Subcutaneous abdominal adipose tissue (tissue), 5 donors: ENCODE results near the gene RBMXL2.

Experiments
- H3K27ac ChIP-seq: one replicate; pipeline ENCODE4 v1.7.0; 2013; ENCODE audit warnings: low read depth, mild to moderate bottlenecking, inconsistent platforms, low read length, moderate library complexity
- H3K27me3 ChIP-seq, 5 donors: one replicate each; pipeline ENCODE4 v1.7.0; 2013; ENCODE audit warnings: low read length in 5 of 5, inconsistent platforms in 1 of 5; ENCODE audit not compliant: control insufficient read depth in 5 of 5, insufficient read depth in 4 of 5
- H3K36me3 ChIP-seq, 5 donors: one replicate each; pipeline ENCODE4 v1.7.0; 2013; ENCODE audit warnings: low read length in 5 of 5; ENCODE audit not compliant: control insufficient read depth in 5 of 5, insufficient read depth in 5 of 5
- H3K4me1 ChIP-seq, 5 donors: one replicate each; pipeline ENCODE4 v1.7.0; 2013; ENCODE audit warnings: low read length in 5 of 5, mild to moderate bottlenecking in 3 of 5, moderate library complexity in 1 of 5; ENCODE audit not compliant: control insufficient read depth in 5 of 5, insufficient read depth in 5 of 5
- H3K4me3 ChIP-seq, 5 donors: one replicate each; pipeline ENCODE4 v1.7.0; 2013; ENCODE audit warnings: low read length in 5 of 5, low read depth in 1 of 5
- H3K9ac ChIP-seq, 5 donors: one replicate each; pipeline ENCODE4 v1.7.0; 2013; ENCODE audit warnings: low read length in 5 of 5, mild to moderate bottlenecking in 4 of 5, moderate library complexity in 3 of 5
- H3K9me3 ChIP-seq, 5 donors: one replicate each; pipeline ENCODE4 v1.7.0; 2013; ENCODE audit warnings: low read length in 5 of 5; ENCODE audit not compliant: control insufficient read depth in 5 of 5
- donor health status: healthy.
- donor health status: healthy.
- donor health status: healthy.
- donor health status: healthy.
- donor health status: healthy.

The RBMXL2 gene

GRCh38 chr11:7088921-7089320 is at the start of gene RBMXL2:
Gene RBMXL2, plus strand, starts transcription at chr11:7088998. Its CDS starts 123 bp downstream, at chr11:7089121.
- no peak within 1 kb of the TSS for H3K4me3 ChIP-seq
- no peaks in the 10 kb centered on the region for H3K4me1 ChIP-seq
- H3K36me3 ChIP-seq = no peaks in the 10 kb centered on the region
- H3K9me3 ChIP-seq = no peaks in the 10 kb centered on the region
- H3K27ac ChIP-seq = no peak within 1 kb of the TSS
- peaks cover 0 to 6% (median 0%) of the 10 kb centered on the region in 5 donors for H3K27me3 ChIP-seq
- no peak within 1 kb of the TSS for H3K9ac ChIP-seq

- no peaks in the 10 kb centered on the region for H3K36me3 ChIP-seq
- no peak overlapping the region for H3K9ac ChIP-seq
- H3K4me1 ChIP-seq = no peaks in the 10 kb centered on the region
- no peak overlapping the region for H3K4me3 ChIP-seq
- no peaks in the 10 kb centered on the region for H3K9me3 ChIP-seq
- H3K27ac ChIP-seq = no peak overlapping the region
- no peaks in the 10 kb centered on the region for H3K27me3 ChIP-seq
Observed at GRCh38 chr11:7046474-7047175, 42.2 kb upstream of the RBMXL2 start.

- no peak overlapping the region for H3K9ac ChIP-seq
- no peaks in the 10 kb centered on the region for H3K4me1 ChIP-seq
- no peaks in the 10 kb centered on the region for H3K9me3 ChIP-seq
- no peaks in the 10 kb centered on the region for H3K36me3 ChIP-seq
- H3K27ac ChIP-seq = no peak overlapping the region
- no peaks in the 10 kb centered on the region for H3K27me3 ChIP-seq
- H3K4me3 ChIP-seq = no peak overlapping the region
Observed at GRCh38 chr11:7050191-7050590, 38.6 kb upstream of the RBMXL2 start.

GRCh38 chr11:7056828-7057513 is 31.8 kb upstream of the RBMXL2 start:
- Histone ChIP-seq H3K27ac (no peak overlapping the region), H3K9ac (no peak overlapping the region), H3K4me3 (no peak overlapping the region)

GRCh38 chr11:7057641-7058040 is 31.2 kb upstream of the RBMXL2 start:
- H3K9ac ChIP-seq = no peak overlapping the region
- no peak overlapping the region for H3K27ac ChIP-seq
- H3K9me3 ChIP-seq = no peaks in the 10 kb centered on the region
- no peaks in the 10 kb centered on the region for H3K36me3 ChIP-seq
- H3K27me3 ChIP-seq = no peaks in the 10 kb centered on the region
- H3K4me3 ChIP-seq = no peak overlapping the region
- no peaks in the 10 kb centered on the region for H3K4me1 ChIP-seq

More at GRCh38 chr11:7056828-7057513, 31.8 kb upstream of the RBMXL2 start:
- H3K9me3 ChIP-seq = no peaks in the 10 kb centered on the region
- no peaks in the 10 kb centered on the region for H3K4me1 ChIP-seq
- H3K36me3 ChIP-seq = no peaks in the 10 kb centered on the region
- no peaks in the 10 kb centered on the region for H3K27me3 ChIP-seq

GRCh38 chr11:7060868-7061267 is 27.9 kb upstream of the RBMXL2 start:
- Histone ChIP-seq H3K4me1 (no peaks in the 10 kb centered on the region), H3K4me3 (no peak overlapping the region), H3K9me3 (no peaks in the 10 kb centered on the region), H3K27me3 (no peaks in the 10 kb centered on the region), H3K9ac (no peak overlapping the region), H3K36me3 (no peaks in the 10 kb centered on the region), H3K27ac (no peak overlapping the region)

GRCh38 chr11:7062534-7062933 is 26.3 kb upstream of the RBMXL2 start:
- no peaks in the 10 kb centered on the region for H3K36me3 ChIP-seq

GRCh38 chr11:7072401-7073028 is 16.3 kb upstream of the RBMXL2 start:
- peaks cover 0 to 4% (median 0%) of the 10 kb centered on the region in 5 donors for H3K27me3 ChIP-seq
- H3K4me1 ChIP-seq = no peaks in the 10 kb centered on the region
- no peak overlapping the region for H3K9ac ChIP-seq
- no peaks in the 10 kb centered on the region for H3K36me3 ChIP-seq
- H3K9me3 ChIP-seq = no peaks in the 10 kb centered on the region
- H3K4me3 ChIP-seq = no peak overlapping the region
- H3K27ac ChIP-seq = no peak overlapping the region

More at GRCh38 chr11:7062534-7062933, 26.3 kb upstream of the RBMXL2 start:
- Histone ChIP-seq H3K4me3 (no peak overlapping the region), H3K4me1 (no peaks in the 10 kb centered on the region), H3K27ac (no peak overlapping the region), H3K27me3 (no peaks in the 10 kb centered on the region), H3K9ac (no peak overlapping the region), H3K9me3 (no peaks in the 10 kb centered on the region)

GRCh38 chr11:7077101-7077500 is 11.7 kb upstream of the RBMXL2 start:
- H3K36me3 ChIP-seq = no peaks in the 10 kb centered on the region
- no peaks in the 10 kb centered on the region for H3K4me1 ChIP-seq
- no peak overlapping the region for H3K9ac ChIP-seq
- peaks cover 0 to 4% (median 0%) of the 10 kb centered on the region in 5 donors for H3K27me3 ChIP-seq
- peaks cover 0 to 11% (median 8%) of the 10 kb centered on the region in 5 donors for H3K9me3 ChIP-seq
- no peak overlapping the region for H3K27ac ChIP-seq
- no peak overlapping the region for H3K4me3 ChIP-seq

GRCh38 chr11:7079545-7080135 is 9.2 kb upstream of the RBMXL2 start:
- no peak overlapping the region for H3K27ac ChIP-seq
- H3K36me3 ChIP-seq = no peaks in the 10 kb centered on the region
- H3K27me3 ChIP-seq = peaks cover 0 to 4% (median 0%) of the 10 kb centered on the region in 5 donors
- no peak overlapping the region for H3K4me3 ChIP-seq
- H3K4me1 ChIP-seq = no peaks in the 10 kb centered on the region
- H3K9me3 ChIP-seq = peaks cover 0 to 11% (median 8%) of the 10 kb centered on the region in 5 donors
- H3K9ac ChIP-seq = no peak overlapping the region
